Measurements from ENCODE around the gene SH2D3A. TPM values are rescaled to one million over a fixed set of nuclear protein-coding genes. Genes with fewer than 3 reads are reported as not detected.

SH2D3A gene
- total RNA-seq, 1 experiment from 2014 or later = 2.2 TPM

- ATAC-seq (no peak), DNase-seq (ENCODE audit: low read depth, low spot score) (no peak)
- in situ Hi-C loops (cut with HindIII; ENCODE audit: low pct_unique_long_range_greater_than_20kb, low sequenced_read_pairs) = no loop called here
- POLR2A ChIA-PET = no interaction called here
- H3K4me3 ChIP-seq (ENCODE audit: low read depth in 2 of 2, low read length in 2 of 2) = no peak overlapping the region
- BruUV-seq (replicated peaks) = no TSS peak
- TF ChIP-seq TCF7L2 (IDR thresholded peaks at IDR 0.05; ENCODE audit: low read depth, low read length) (no peak), POLR2AphosphoS5 (IDR thresholded peaks at IDR 0.05; ENCODE audit: low read depth, low read length) (no peak), REST (IDR thresholded peaks at IDR 0.05; ENCODE audit: insufficient read depth in 1 of 2, low read depth in 2 of 2, low read length in 1 of 2) (no peak), SIN3A (IDR thresholded peaks at IDR 0.05; ENCODE audit: borderline replicate concordance, insufficient read depth, low read depth, low read length) (no peak), CTCF (IDR thresholded peaks at IDR 0.05) (no peak)
- CTCF ChIA-PET = no interaction called here
- H3K36me3 ChIP-seq (ENCODE audit: control insufficient read depth, insufficient read depth, low read length) = no peaks in the 10 kb centered on the region
- no peak overlapping the region for H3K27ac ChIP-seq (ENCODE audit: low read length)
- intact Hi-C loops (cut with micrococcal nuclease; ENCODE audit: unreplicated experiment) = no loop called here
- H3K4me1 ChIP-seq (ENCODE audit: control insufficient read depth, insufficient read depth, low read length) = no peaks in the 10 kb centered on the region
- H3K27me3 ChIP-seq (ENCODE audit: control insufficient read depth, insufficient read depth, low read length) = no peaks in the 10 kb centered on the region
- H3K9me3 ChIP-seq (ENCODE audit: control insufficient read depth, insufficient read depth, low read depth, low read length) = no peaks in the 10 kb centered on the region
These were observed 49.7 kb downstream of the SH2D3A start for GRCh38 chr19:6717441-6717971.

GRCh38 chr19:6717036-6717435 is 50.2 kb downstream of the SH2D3A start:
- BruUV-seq (replicated peaks) = no TSS peak
- H3K36me3 ChIP-seq (ENCODE audit: control insufficient read depth, insufficient read depth, low read length) = no peaks in the 10 kb centered on the region
- CTCF ChIA-PET = no interaction called here
- no peaks in the 10 kb centered on the region for H3K27me3 ChIP-seq (ENCODE audit: control insufficient read depth, insufficient read depth, low read length)
- ATAC-seq (no peak), DNase-seq (ENCODE audit: low read depth, low spot score) (no peak)
- no peaks in the 10 kb centered on the region for H3K9me3 ChIP-seq (ENCODE audit: control insufficient read depth, insufficient read depth, low read depth, low read length)
- H3K27ac ChIP-seq (ENCODE audit: low read length) = no peak overlapping the region
- intact Hi-C loops (cut with micrococcal nuclease; ENCODE audit: unreplicated experiment) = no loop called here
- in situ Hi-C loops (cut with HindIII; ENCODE audit: low pct_unique_long_range_greater_than_20kb, low sequenced_read_pairs) = no loop called here
- H3K4me3 ChIP-seq (ENCODE audit: low read depth in 2 of 2, low read length in 2 of 2) = no peak overlapping the region
- H3K4me1 ChIP-seq (ENCODE audit: control insufficient read depth, insufficient read depth, low read length) = no peaks in the 10 kb centered on the region
- TF ChIP-seq REST (IDR thresholded peaks at IDR 0.05; ENCODE audit: insufficient read depth in 1 of 2, low read depth in 2 of 2, low read length in 1 of 2) (no peak), POLR2AphosphoS5 (IDR thresholded peaks at IDR 0.05; ENCODE audit: low read depth, low read length) (no peak), TCF7L2 (IDR thresholded peaks at IDR 0.05; ENCODE audit: low read depth, low read length) (no peak), SIN3A (IDR thresholded peaks at IDR 0.05; ENCODE audit: borderline replicate concordance, insufficient read depth, low read depth, low read length) (no peak), CTCF (IDR thresholded peaks at IDR 0.05) (no peak; the same call in 1 of the 2 replicates)
- POLR2A ChIA-PET = no interaction called here
